GM19452 (cell line): ENCODE results near the gene LBH.

ENCODE experiments used
- ATAC-seq: cut with Tn5 transposase; IDR thresholded peaks from one replicate; pipeline ENCODE4 v1.9.1; 2021; ENCODE audit not compliant: unreplicated experiment

Gene LBH

DNA sequence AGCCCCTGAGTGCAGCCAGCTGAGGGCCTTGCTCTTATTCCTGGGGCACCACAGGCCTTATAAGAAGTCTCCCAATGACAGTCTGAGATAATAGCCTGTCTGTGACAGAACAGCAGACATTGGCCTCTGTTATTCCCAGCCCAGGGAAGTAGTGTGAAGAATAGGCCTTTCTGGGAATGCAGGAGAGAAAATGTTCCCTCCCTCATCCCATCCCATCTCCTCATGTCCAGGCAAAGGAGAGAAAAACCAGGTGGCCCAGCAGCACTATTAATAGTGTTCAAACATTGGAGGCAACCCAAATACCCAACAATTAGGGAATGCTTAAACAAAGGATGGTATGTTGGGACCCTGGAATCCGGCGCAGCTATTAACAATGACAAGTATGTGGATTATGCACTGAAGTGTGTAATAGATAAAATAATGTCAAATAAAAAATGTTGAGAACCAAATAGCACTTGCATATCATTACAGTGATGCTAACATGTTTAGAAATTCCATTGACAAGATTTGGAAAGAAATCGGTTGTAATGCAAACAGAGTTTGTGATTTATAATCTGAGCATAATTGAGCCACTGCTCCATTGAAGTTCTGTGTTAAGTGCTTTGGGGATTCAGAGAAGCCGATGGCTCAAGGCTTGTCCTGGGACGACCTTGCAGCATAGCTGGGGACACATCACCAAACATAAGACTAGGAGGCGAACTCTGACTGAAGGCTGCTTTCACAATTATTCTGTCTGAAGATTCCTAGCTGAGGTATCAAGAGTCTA is 69.3 kb downstream of the LBH start:
- ATAC-seq = no peak

DNA sequence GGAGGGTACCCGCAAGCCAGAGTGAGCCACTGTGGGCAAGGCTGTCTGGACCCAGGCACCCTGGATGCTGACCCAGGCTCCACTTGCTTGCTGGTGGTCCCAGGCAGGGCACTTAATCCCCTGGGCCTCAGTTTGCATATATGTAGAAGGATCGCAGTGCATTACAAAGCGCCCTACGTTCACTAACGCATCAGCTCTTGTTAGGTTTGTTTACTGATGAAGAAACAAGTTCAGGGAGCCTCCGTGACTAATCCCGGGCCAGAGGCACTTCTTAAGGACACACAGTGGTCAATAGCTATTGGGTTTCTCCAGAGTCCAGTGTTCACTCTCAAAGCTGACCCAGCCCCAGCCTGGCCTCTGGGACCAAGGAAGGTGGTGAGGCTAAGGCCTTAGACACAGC is 70.2 kb downstream of the LBH start:
- ATAC-seq = no peak

DNA sequence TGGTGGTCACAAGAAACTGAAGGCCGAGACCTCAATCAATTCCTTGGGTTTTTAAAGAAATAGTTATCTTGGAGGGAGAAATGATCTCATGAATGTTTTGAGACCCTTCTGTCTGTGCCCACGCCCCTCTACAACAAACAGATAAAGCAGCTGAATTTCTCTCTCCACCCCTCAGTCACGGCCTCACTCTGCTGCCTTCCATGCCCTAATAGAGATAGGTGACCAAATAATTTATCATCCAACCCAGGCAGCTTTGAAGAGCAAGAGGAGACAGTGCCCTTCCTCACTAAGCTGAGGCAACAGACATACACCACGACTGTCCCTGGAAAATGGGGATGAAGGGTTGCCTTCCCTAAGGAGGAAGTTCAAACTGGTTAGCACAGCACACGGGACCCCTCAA is 71.2 kb downstream of the LBH start:
- ATAC-seq = no peak

DNA sequence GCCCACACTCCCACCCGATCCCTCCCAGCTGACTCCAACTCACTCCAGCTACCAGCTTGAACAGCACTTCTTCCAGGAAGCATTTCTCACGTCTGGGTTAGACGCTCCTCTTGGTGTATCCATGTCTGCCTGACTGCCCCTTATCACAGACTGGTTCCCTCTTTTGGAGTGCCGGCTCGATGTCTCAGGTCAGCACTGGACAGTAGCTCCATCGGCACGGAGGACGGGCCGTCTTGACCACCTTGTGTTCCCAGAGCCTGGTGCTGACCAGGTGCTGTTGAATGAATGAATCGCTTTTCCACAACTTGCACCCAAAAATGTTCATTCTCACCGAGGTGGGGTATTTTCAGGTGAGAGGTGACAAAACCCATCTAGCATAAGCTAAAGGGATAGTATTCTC is 71.8 kb downstream of the LBH start:
- ATAC-seq = no peak

DNA sequence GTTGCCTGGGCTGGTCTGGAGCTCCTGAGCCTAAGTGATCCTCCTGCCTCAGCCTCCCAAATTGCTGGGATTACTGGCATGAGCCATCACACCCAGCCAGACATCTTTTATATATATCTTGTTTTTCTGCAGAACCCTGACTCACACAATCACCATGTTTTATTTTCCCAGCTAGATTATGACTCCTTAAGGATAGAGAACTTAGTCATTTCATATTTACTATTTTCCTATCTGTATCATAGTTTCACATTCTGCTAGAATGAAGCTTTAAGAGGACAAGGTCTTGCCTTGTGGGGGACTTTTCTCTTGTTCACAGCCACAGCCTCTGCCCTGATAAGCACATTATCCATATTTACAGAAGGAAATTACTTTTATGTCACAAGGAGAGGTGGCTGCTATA is 73.9 kb downstream of the LBH start:
- ATAC-seq = no peak

DNA sequence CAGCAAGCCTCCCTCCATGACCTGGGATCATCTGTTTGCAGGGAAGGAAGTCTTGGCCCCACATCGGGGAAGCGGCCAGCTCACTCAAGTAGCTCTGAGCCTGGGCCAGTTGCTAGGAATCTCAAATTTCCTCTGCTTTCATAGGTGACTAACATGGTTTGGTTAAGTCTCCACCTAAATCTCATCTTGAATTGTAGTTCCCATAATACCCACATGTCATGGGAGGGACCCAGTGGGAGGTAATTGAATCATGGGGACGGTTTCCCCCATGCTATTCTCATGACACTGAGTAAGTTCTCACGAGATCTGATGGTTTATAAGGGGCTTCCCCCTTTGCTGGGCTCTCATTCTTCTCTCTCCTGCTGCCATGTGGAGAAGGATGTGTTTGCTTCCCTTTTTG is 75.2 kb downstream of the LBH start:
- no peak for ATAC-seq

DNA sequence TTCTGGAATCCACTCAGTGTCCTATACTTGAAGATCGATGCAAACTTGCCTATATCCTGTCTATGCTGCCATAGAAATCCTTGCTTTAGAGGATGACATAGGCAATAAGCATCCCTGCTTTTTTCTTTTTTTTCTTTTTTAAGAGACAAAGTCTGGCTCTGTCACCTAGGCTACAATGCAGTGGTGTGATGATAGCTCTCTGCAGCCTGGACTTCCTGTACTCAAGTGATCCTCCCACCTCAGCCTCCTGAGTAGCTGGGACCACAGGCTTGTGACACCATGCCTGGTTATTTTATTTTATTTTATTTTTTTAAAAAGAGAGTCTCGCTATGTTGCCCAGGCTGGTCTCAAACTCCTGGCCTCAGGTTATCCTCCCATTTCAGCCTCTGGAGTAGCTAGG is 76.9 kb downstream of the LBH start:
- ATAC-seq = no peak
